ENCODE data around the gene PATE2. TPM values are rescaled to one million over a fixed set of nuclear protein-coding genes. Genes with fewer than 3 reads are reported as not detected.

PATE2 gene
- total and polyA plus RNA-seq, 2 of the 4 experiments (the other 2 are of a cell fraction): not detected

GRCh38 chr11:125807909-125808308 lies 29.3 kb upstream of the PATE2 start:
- Histone ChIP-seq H2AFZ (replicated peaks; ENCODE audit: low read length, poor library complexity) (no peak overlapping the region), H4K5ac (ENCODE audit: low read depth, low read length) (no peak overlapping the region), H2AK9ac (replicated peaks; ENCODE audit: low read depth, low read length, poor library complexity) (no peak overlapping the region), H2BK120ac (ENCODE audit: low read depth, low read length) (no peak overlapping the region), H3K79me1 (ENCODE audit: low read depth in 1 of 2, low read length in 2 of 2) (no peaks in the 10 kb centered on the region), H4K8ac (ENCODE audit: low read depth in 2 of 2, low read length in 2 of 2) (no peak overlapping the region), H3K27me3 (ENCODE audit: control insufficient read depth, insufficient read depth, low read length) (no peaks in the 10 kb centered on the region), H3K14ac (replicated peaks; ENCODE audit: low read depth, low read length) (no peak overlapping the region), H3K23ac (ENCODE audit: low read depth, low read length) (no peak overlapping the region), H3K18ac (ENCODE audit: low read depth, low read length) (no peak overlapping the region), H3K9me1 (ENCODE audit: insufficient read depth, low read length) (no peaks in the 10 kb centered on the region), H4K20me1 (ENCODE audit: insufficient read depth, low read length) (no peaks in the 10 kb centered on the region), H4K91ac (ENCODE audit: insufficient read depth, low read depth, low read length) (no peak overlapping the region), H3K9me3 (ENCODE audit: control insufficient read depth, insufficient read depth, low read length) (no peaks in the 10 kb centered on the region; the same call in 1 of the 2 replicates), H3K4me3 (ENCODE audit: insufficient read depth, low read depth, low read length) (no peak overlapping the region), H2AK5ac (ENCODE audit: low read depth, low read length) (no peak overlapping the region), H3K36me3 (ENCODE audit: control insufficient read depth, insufficient read depth, low read length) (no peaks in the 10 kb centered on the region), H3K4ac (ENCODE audit: low read depth, low read length) (no peak overlapping the region), H3K4me2 (ENCODE audit: low read depth, low read length) (no peak overlapping the region), H2BK20ac (ENCODE audit: low read depth, low read length) (no peak overlapping the region), H3K27ac (ENCODE audit: insufficient read depth, low read length) (no peak overlapping the region), H2BK5ac (ENCODE audit: low read depth, low read length, poor library complexity, severe bottlenecking) (no peak overlapping the region), H3K4me1 (ENCODE audit: control insufficient read depth, insufficient read depth, low read length) (no peaks in the 10 kb centered on the region), H3K56ac (ENCODE audit: extremely low read depth, insufficient read depth, low read length) (no peak overlapping the region), H2BK15ac (ENCODE audit: low read depth, low read length) (no peak overlapping the region), H3K9ac (ENCODE audit: low read depth, low read length) (no peak overlapping the region)
- WGBS, 2 experiments (ENCODE audit: extremely low coverage in 2 of 2, insufficient read length in 1 of 2): no CpG with 5 or more reads among the region's 1 CpG
- peak; percentile 1 for DNase-seq
- CTCF ChIA-PET: no interaction called here
- in situ Hi-C loops (cut with MboI; ENCODE audit: low sequenced_read_pairs) (no loop called here), intact Hi-C loops (cut with micrococcal nuclease) (no loop called here), dilution Hi-C loops (cut with HindIII; ENCODE audit: low sequenced_read_pairs, unreplicated experiment) (no loop called here)
- POLR2A ChIA-PET (ENCODE audit: unreplicated experiment): no interaction called here
- no peak for ATAC-seq (ENCODE audit: low read depth)
- no TSS peak for BruUV-seq (replicated peaks)
- no peak for TF ChIP-seq CHD1 (IDR thresholded peaks at IDR 0.05; ENCODE audit: low read depth, low read length)
- no peak for TF ChIP-seq SMC3 (IDR thresholded peaks at IDR 0.05; ENCODE audit: low read depth, low read length)
- no peak for TF ChIP-seq NFE2L2 (IDR thresholded peaks at IDR 0.05; ENCODE audit: low read depth, low read length)
- no peak for TF ChIP-seq BHLHE40 (IDR thresholded peaks at IDR 0.05; ENCODE audit: low read depth, low read length)
- no peak for TF ChIP-seq RCOR1 (IDR thresholded peaks at IDR 0.05; ENCODE audit: insufficient replicate concordance, low read length)
- no peak for TF ChIP-seq FOS (IDR thresholded peaks at IDR 0.05; ENCODE audit: low read depth, low read length)
- TF ChIP-seq RFX5 (IDR thresholded peaks at IDR 0.05; ENCODE audit: low read depth, low read length): no peak
- TF ChIP-seq RAD21 (IDR thresholded peaks at IDR 0.05; ENCODE audit: low read length): no peak
- no peak for TF ChIP-seq POLR2A (IDR thresholded peaks at IDR 0.05; ENCODE audit: low read depth, low read length)
- no peak for TF ChIP-seq CEBPB (IDR thresholded peaks at IDR 0.05; ENCODE audit: low read depth, low read length)
- TF ChIP-seq USF2 (IDR thresholded peaks at IDR 0.05; ENCODE audit: low read depth, low read length): no peak
- TF ChIP-seq MXI1 (IDR thresholded peaks at IDR 0.05; ENCODE audit: borderline replicate concordance, low read depth, low read length): no peak
- TF ChIP-seq CTCF (conservative IDR thresholded peaks at IDR 0.05; ENCODE audit: low read depth, low read length): no peak
- no peak for TF ChIP-seq MAZ (IDR thresholded peaks at IDR 0.05; ENCODE audit: borderline replicate concordance, low read depth, low read length)
- TF ChIP-seq MAFK (IDR thresholded peaks at IDR 0.05; ENCODE audit: low read depth, low read length): no peak
- no peak for TF ChIP-seq ELK1 (IDR thresholded peaks at IDR 0.05; ENCODE audit: borderline replicate concordance, low read depth, low read length)
